OCI-LY1 (cell line): Measurements from ENCODE around the gene ALS2.

Experiments used
- H2AFZ ChIP-seq: fragments of 200-600 bp; sonication (generic), shearing (Covaris generic); 2 replicates; pipeline ENCODE4 v1.6.0; 2014; ENCODE audit warnings: antibody characterized with exemption, mild to moderate bottlenecking, low read length
- H3F3A ChIP-seq: fragments of 200-600 bp; sonication (generic), shearing (Covaris generic); 2 replicates; pipeline ENCODE4 v1.6.0; 2014; ENCODE audit warnings: mild to moderate bottlenecking, antibody characterized with exemption, low read length, moderate library complexity; ENCODE audit not compliant: insufficient read depth
- H3K27ac ChIP-seq: fragments of 200-600 bp; sonication (generic); 2 replicates; pipeline ENCODE4 v1.5.1; 2014; ENCODE audit warnings: low read length, mixed run types, mild to moderate bottlenecking, low read depth; ENCODE audit not compliant: poor library complexity, severe bottlenecking
- H3K27me3 ChIP-seq: fragments of 200-600 bp; sonication (generic); 2 replicates; pipeline ENCODE4 v1.6.0; 2014; ENCODE audit warnings: antibody characterized with exemption, mild to moderate bottlenecking, low read length, moderate library complexity; ENCODE audit not compliant: insufficient read depth
- H3K36me3 ChIP-seq: fragments of 200-600 bp; sonication (generic); 2 replicates; pipeline ENCODE4 v1.6.1; 2014; ENCODE audit warnings: mild to moderate bottlenecking, antibody characterized with exemption, low read length, moderate library complexity, mixed read lengths; ENCODE audit not compliant: insufficient read depth
- H3K4me1 ChIP-seq: fragments of 200-600 bp; sonication (generic); 2 replicates; pipeline ENCODE4 v1.5.1; 2014; ENCODE audit warnings: mild to moderate bottlenecking, low read length, moderate library complexity; ENCODE audit not compliant: insufficient read depth, severe bottlenecking
- H3K4me2 ChIP-seq: fragments of 200-600 bp; sonication (generic), shearing (Covaris generic); 2 replicates; pipeline ENCODE4 v1.6.1; 2014; ENCODE audit warnings: low read length
- H3K4me3 ChIP-seq: fragments of 200-600 bp; sonication (generic); 2 replicates; pipeline ENCODE4 v1.5.1; 2014; ENCODE audit warnings: low read length, low read depth, mild to moderate bottlenecking, mixed read lengths; ENCODE audit not compliant: poor library complexity, severe bottlenecking
- H3K79me2 ChIP-seq: fragments of 200-600 bp; shearing (Covaris generic); 2 replicates; pipeline ENCODE4 v1.6.1; 2016; ENCODE audit warnings: mixed run types, low read length, mixed read lengths; ENCODE audit not compliant: insufficient read depth
- H3K9ac ChIP-seq: fragments of 200-600 bp; sonication (generic), shearing (Covaris generic); 2 replicates; pipeline ENCODE4 v1.6.1; 2014; ENCODE audit warnings: mild to moderate bottlenecking, low read length, mixed read lengths
- H3K9me2 ChIP-seq: fragments of 200-600 bp; sonication (generic), shearing (Covaris generic); 2 replicates; pipeline ENCODE4 v1.6.1; 2014; ENCODE audit warnings: low read depth, mild to moderate bottlenecking, low read length, mixed read lengths
- H3K9me3 ChIP-seq: fragments of 200-600 bp; shearing (Covaris generic); 2 replicates; pipeline ENCODE4 v1.6.1; 2014; ENCODE audit warnings: low read length, mixed read lengths
- H4K20me1 ChIP-seq: fragments of 200-600 bp; sonication (generic), shearing (Covaris generic); 2 replicates; pipeline ENCODE4 v1.6.0; 2016; ENCODE audit warnings: mild to moderate bottlenecking, low read length; ENCODE audit not compliant: insufficient read depth
- CTCF ChIP-seq: fragments of 200-600 bp; sonication (generic), shearing (Covaris generic); IDR thresholded peaks from 2 replicates; pipeline ENCODE4 v1.5.1; 2017; ENCODE audit warnings: mild to moderate bottlenecking, antibody characterized with exemption, low read length, moderate library complexity, mixed read lengths
- EZH2 ChIP-seq: fragments of 200-600 bp; sonication (generic), shearing (Covaris generic); IDR thresholded peaks from 2 replicates; pipeline ENCODE4 v1.8.0; 2017; ENCODE audit warnings: borderline replicate concordance, mixed run types, mild to moderate bottlenecking, antibody characterized with exemption, low read length, moderate library complexity, mixed read lengths

The ALS2 gene

GRCh38 chr2:201797175-201797840 lies 16.6 kb upstream of the ALS2 start:
- Histone ChIP-seq H3K27ac (no peak overlapping the region), H3K36me3 (no peaks in the 10 kb centered on the region), H3K4me3 (no peak overlapping the region), H3K27me3 (peaks cover 3% of the 10 kb centered on the region; the same call in 1 of the 2 replicates), H2AFZ (no peak overlapping the region), H3K9me3 (no peaks in the 10 kb centered on the region), H3K79me2 (no peaks in the 10 kb centered on the region), H3K9me2 (no peaks in the 10 kb centered on the region), H3K4me2 (no peak overlapping the region), H3K4me1 (no peaks in the 10 kb centered on the region), H3K9ac (no peak overlapping the region), H4K20me1 (no peaks in the 10 kb centered on the region), H3F3A (no peaks in the 10 kb centered on the region)
- TF ChIP-seq EZH2 (no peak), CTCF (no peak)

GRCh38 chr2:201796478-201796865 lies 15.7 kb upstream of the ALS2 start:
- no peak overlapping the region for H3K4me3 ChIP-seq
- H3K27me3 ChIP-seq, result no peaks in the 10 kb centered on the region
- H3K4me1 ChIP-seq, result no peaks in the 10 kb centered on the region
- TF ChIP-seq CTCF (no peak), EZH2 (no peak)
- no peaks in the 10 kb centered on the region for H4K20me1 ChIP-seq
- no peak overlapping the region for H3K9ac ChIP-seq
- H3K36me3 ChIP-seq, result no peaks in the 10 kb centered on the region
- no peaks in the 10 kb centered on the region for H3K79me2 ChIP-seq
- no peak overlapping the region for H2AFZ ChIP-seq
- no peaks in the 10 kb centered on the region for H3K9me2 ChIP-seq
- no peak overlapping the region for H3K27ac ChIP-seq
- H3K4me2 ChIP-seq, result no peak overlapping the region
- H3K9me3 ChIP-seq, result no peaks in the 10 kb centered on the region
- H3F3A ChIP-seq, result no peaks in the 10 kb centered on the region

GRCh38 chr2:201795607-201796477 lies 15.1 kb upstream of the ALS2 start:
- no peaks in the 10 kb centered on the region for H3K36me3 ChIP-seq
- TF ChIP-seq EZH2 (no peak), CTCF (peak; percentile 47; the same call in 1 of the 2 replicates)
- no peak overlapping the region for H3K27ac ChIP-seq

More at GRCh38 chr2:201795607-201796477, 15.1 kb upstream of the ALS2 start:
- Histone ChIP-seq H3K4me3 (no peak overlapping the region), H3K9me3 (no peaks in the 10 kb centered on the region), H4K20me1 (no peaks in the 10 kb centered on the region), H3K9me2 (no peaks in the 10 kb centered on the region), H3K9ac (no peak overlapping the region), H3K4me2 (no peak overlapping the region), H3F3A (no peaks in the 10 kb centered on the region), H3K4me1 (no peaks in the 10 kb centered on the region), H3K27me3 (no peaks in the 10 kb centered on the region), H3K79me2 (no peaks in the 10 kb centered on the region), H2AFZ (no peak overlapping the region)
